Stimulated activated CD8-positive, alpha-beta memory T cell treated with anti-CD3 and anti-CD28 coated beads, Interleukin-12 subunit alpha, Interleukin-12 subunit beta, amount 100 ng/mL, for 24 hours (primary cell): ENCODE data around the gene SOST.
"Not testable (repeated sequence)": the region's sequence is repeated elsewhere in the genome, so short reads cannot be mapped to it uniquely, and the experiment has no call there.

Experiments
- DNase-seq: peaks from one replicate; pipeline ENCODE4 v3.0.0-alpha.2; 2020; ENCODE audit errors: extremely low read depth

SOST gene

GRCh38 chr17:43758497-43759174, at the start of gene SOST:
Gene SOST, minus strand, starts transcription at chr17:43758791. Its CDS starts 50 bp downstream, at chr17:43758741.
- DNase-seq, result no peak

- no peak for DNase-seq
Measured at GRCh38 chr17:43808076-43808475, 49.5 kb upstream of the SOST start.

- no peak for DNase-seq
Measured at GRCh38 chr17:43805117-43805516, 46.5 kb upstream of the SOST start.

- DNase-seq, result no peak
Measured at GRCh38 chr17:43803758-43804157, 45.2 kb upstream of the SOST start.

GRCh38 chr17:43801844-43802243, 43.3 kb upstream of the SOST start:
- no peak for DNase-seq

GRCh38 chr17:43800736-43801135, 42.1 kb upstream of the SOST start:
- DNase-seq, result no peak

GRCh38 chr17:43799047-43799446, 40.5 kb upstream of the SOST start:
- DNase-seq, result no peak

- not testable (repeated sequence) for DNase-seq
Measured at GRCh38 chr17:43798024-43798423, 39.4 kb upstream of the SOST start.

GRCh38 chr17:43792668-43793067, 34.1 kb upstream of the SOST start:
- not testable (repeated sequence) for DNase-seq

- DNase-seq, result no peak
Measured at GRCh38 chr17:43791589-43791988, 33.0 kb upstream of the SOST start.

- DNase-seq, result no peak
Measured at GRCh38 chr17:43790311-43790940, 31.8 kb upstream of the SOST start.

- DNase-seq, result no peak
Measured at GRCh38 chr17:43789482-43789881, 30.9 kb upstream of the SOST start.

GRCh38 chr17:43788540-43788939, 29.9 kb upstream of the SOST start:
- no peak for DNase-seq

- DNase-seq, result no peak
Measured at GRCh38 chr17:43787728-43788127, 29.1 kb upstream of the SOST start.

- DNase-seq, result no peak
Measured at GRCh38 chr17:43784628-43785101, 26.1 kb upstream of the SOST start.

- no peak for DNase-seq
Measured at GRCh38 chr17:43784068-43784467, 25.5 kb upstream of the SOST start.

- no peak for DNase-seq
Measured at GRCh38 chr17:43782913-43783680, 24.5 kb upstream of the SOST start.

- no peak for DNase-seq
Measured at GRCh38 chr17:43780135-43780534, 21.5 kb upstream of the SOST start, which contains the start of gene CFAP97D1. Gene CFAP97D1, plus strand, starts transcription at chr17:43780435. Its CDS starts 28 bp downstream, at chr17:43780463.

- no peak for DNase-seq
Measured at GRCh38 chr17:43779145-43780125, 20.8 kb upstream of the SOST start.

GRCh38 chr17:43778337-43779144, 19.9 kb upstream of the SOST start, which contains the start of gene DUSP3:
Gene DUSP3, minus strand, starts transcription at chr17:43778977. Its CDS starts 53 bp downstream, at chr17:43778924.
- peak; percentile 52 for DNase-seq
